Epithelial cell of proximal tubule (primary cell): ENCODE results near the gene TEX36. TPM values are rescaled to one million over a fixed set of nuclear protein-coding genes. Genes with fewer than 3 reads are reported as not detected.

Source experiments
- DNase-seq: peaks from one replicate; pipeline ENCODE4 v3.0.0-alpha.2; 2011; ENCODE audit warnings: low read depth
- H3K4me3 ChIP-seq: 2 replicates; pipeline ENCODE4 v1.5.1; 2011; ENCODE audit warnings: low read depth, mild to moderate bottlenecking, low read length
- CTCF ChIP-seq: conservative IDR thresholded peaks from 2 replicates; pipeline ENCODE4 v1.5.1; 2012; ENCODE audit warnings: low read depth, mild to moderate bottlenecking, low read length
- total RNA-seq: library from RNA; depleted of rRNA; stranded (reverse); fragments of >200 nt; gene quantifications from 2 replicates; pipeline ENCODE4 v1.2.3, GENCODE V29; 2015

Gene TEX36
- total RNA-seq, 1 donor from 2014 or later: not detected

DNA sequence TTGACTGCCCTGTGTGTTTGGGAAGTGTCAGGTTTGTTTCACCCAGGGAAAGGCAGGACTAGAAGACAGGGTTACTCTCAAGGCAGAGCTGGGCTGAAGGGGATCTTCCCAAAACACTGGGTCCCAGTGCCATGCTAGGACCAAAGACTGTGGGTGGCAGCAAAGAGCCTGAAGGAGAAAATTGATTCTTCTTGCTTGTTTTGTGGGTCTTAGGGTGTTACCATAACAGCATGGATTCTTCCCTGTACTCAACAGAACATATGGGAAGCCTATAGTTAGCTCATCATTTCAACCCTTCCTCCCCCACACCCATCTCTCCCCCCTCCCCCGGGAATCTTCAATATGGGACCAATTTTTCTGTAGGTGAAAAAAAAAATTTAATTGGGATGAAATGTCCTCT lies 42.3 kb downstream of the TEX36 start:
- DNase-seq: no peak
- TF ChIP-seq CTCF: no peak
- H3K4me3 ChIP-seq: no peak overlapping the region

DNA sequence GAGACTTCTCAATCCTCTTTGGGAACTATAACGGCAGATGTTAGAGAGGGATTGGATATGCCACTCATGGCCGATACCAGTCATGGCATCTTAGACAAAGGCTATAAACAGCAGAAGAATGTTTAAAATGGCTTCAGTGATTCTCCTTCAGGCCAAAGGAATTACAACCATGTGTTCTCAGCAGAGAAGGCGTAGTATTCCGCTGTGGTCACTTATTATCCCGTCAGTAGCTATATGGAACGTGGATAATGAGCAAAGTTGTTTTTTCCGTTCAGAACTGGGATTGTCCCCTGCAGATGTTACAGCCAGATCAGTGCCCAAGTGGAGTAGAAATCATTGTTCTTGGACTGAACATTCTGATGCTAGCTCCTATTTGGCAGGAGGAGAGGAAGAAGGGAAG lies 43.1 kb downstream of the TEX36 start:
- TF ChIP-seq CTCF: no peak
- no peak overlapping the region for H3K4me3 ChIP-seq
- no peak for DNase-seq

- no peak for DNase-seq
- H3K4me3 ChIP-seq: no peak overlapping the region
- no peak for TF ChIP-seq CTCF
These were observed 44.4 kb downstream of the TEX36 start for GRCh38 chr10:125638555-125638954.

DNA sequence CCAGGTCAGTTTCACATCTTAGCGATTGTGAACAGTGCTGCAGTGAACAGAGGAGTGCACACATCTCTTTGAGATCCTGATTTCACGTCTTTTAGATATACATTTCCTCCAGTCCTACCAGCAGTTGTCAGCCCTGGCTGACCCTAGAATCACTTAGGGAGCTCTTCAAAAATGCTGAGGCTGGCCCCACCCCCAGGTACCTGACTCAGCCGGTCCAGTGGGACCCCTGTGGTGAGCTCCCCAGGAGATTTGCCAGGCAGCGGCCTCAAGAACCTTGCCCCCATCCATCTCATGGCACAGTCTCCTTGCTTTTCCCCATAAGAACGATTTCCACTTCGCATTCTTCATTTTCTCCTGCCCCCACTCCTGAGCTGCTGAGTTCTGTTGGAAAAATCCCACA lies 45.5 kb downstream of the TEX36 start:
- no peak overlapping the region for H3K4me3 ChIP-seq
- no peak for TF ChIP-seq CTCF
- DNase-seq: no peak

DNA sequence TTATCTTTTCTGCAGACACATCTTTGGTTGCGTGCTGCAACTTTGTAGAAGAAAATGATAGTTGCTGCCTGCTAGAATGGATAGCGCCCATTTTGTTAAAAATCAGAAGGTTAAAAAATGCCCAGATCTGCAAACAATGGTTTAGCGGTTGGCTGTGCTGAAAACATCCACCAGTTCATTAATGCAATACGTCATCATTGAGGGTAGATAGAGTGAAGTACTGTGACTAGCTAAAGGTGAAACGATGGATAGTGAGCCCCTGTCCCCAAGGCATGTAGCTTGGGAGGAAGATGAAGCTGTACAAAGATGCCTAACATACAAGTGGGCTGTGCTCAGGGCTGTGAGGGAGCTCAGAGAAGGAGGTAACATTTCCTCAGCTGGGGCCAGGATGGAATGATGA lies 48.4 kb downstream of the TEX36 start:
- no peak overlapping the region for H3K4me3 ChIP-seq
- TF ChIP-seq CTCF: no peak
- no peak for DNase-seq

- peak; percentile 2 for DNase-seq
- TF ChIP-seq CTCF: no peak
- no peak overlapping the region for H3K4me3 ChIP-seq
These were observed 49.4 kb downstream of the TEX36 start for GRCh38 chr10:125633517-125633999.

GRCh38 chr10:125631806-125632205 lies 51.2 kb downstream of the TEX36 start:
- H3K4me3 ChIP-seq: no peak overlapping the region
- no peak for DNase-seq
- TF ChIP-seq CTCF: no peak
